ENCODE results near the gene ARMC7. TPM values are rescaled to one million over a fixed set of nuclear protein-coding genes. Genes with fewer than 3 reads are reported as not detected.

Gene ARMC7
- total and polyA plus RNA-seq, 10 of the 15 experiments (the other 5 are each of a cell fraction or from before 2014, with no cell fraction given): 1.5 to 19.8 (median 6.3) TPM

GRCh38 chr17:75081611-75082540 lies 27.9 kb upstream of the ARMC7 start:
- Histone ChIP-seq H3K79me2 (ENCODE audit: control insufficient read depth, insufficient read depth, low read length) (no peaks in the 10 kb centered on the region), H2AFZ (ENCODE audit: control insufficient read depth, low read depth, low read length) (no peak overlapping the region), H3K36me3 (ENCODE audit: control insufficient read depth in 2 of 2, insufficient read depth in 2 of 2, low read length in 1 of 2) (no peaks in the 10 kb centered on the region), H3K9ac (ENCODE audit: control insufficient read depth, insufficient read depth, low read length) (no peak overlapping the region), H3K27me3 (replicated peaks in 1 of 2; ENCODE audit: control insufficient read depth in 2 of 2, insufficient read depth in 2 of 2, low read length in 1 of 2) (no peaks in the 10 kb centered on the region), H3K4me2 (ENCODE audit: control insufficient read depth, insufficient read depth) (no peak overlapping the region), H3K4me3 (no peak overlapping the region), H3K4me1 (ENCODE audit: control insufficient read depth, insufficient read depth, low read length) (peaks cover 29% of the 10 kb centered on the region), H3K27ac (ENCODE audit: control insufficient read depth, insufficient read depth) (no peak overlapping the region), H3K9me3 (replicated peaks; ENCODE audit: control insufficient read depth, insufficient read depth, low read length) (no peaks in the 10 kb centered on the region), H4K20me1 (ENCODE audit: control insufficient read depth, insufficient read depth) (no peaks in the 10 kb centered on the region)
- ChIA-PET POLR2A (interaction anchor here (0.6 to 1.5 kb wide), 6 partner anchors 9 to 33 kb away, joined by 3 to 6 read pairs (median 3); no protein-coding TSS in a partner anchor), SMC1A (ENCODE audit: uncharacterized antibody, unreplicated experiment) (interaction anchor here (0.6 to 1.4 kb wide), 2 partner anchors 26 to 1114 kb away, joined by 3 read pairs; no protein-coding TSS in a partner anchor), CTCF (interaction anchor here (0.6 to 7.6 kb wide), 5 partner anchors 11 to 549 kb away, joined by 3 to 54 read pairs (median 4); no protein-coding TSS in a partner anchor), RAD21 (ENCODE audit: unreplicated experiment) (no interaction called here)
- ATAC-seq: no peak
- intact Hi-C loops (cut with micrococcal nuclease; ENCODE audit: unreplicated experiment) (no loop called here), in situ Hi-C loops (cut with MboI) (no loop called here)
- no TSS peak for BruUV-seq (replicated peaks)
- WGBS (ENCODE audit: insufficient coverage, insufficient replicate concordance, low lambda C conversion rate, missing lambda C conversion rate): 82% methylated on average over 12 of the region's 13 CpGs
- DNase-seq (ENCODE audit: low read depth, low spot score): no peak
- no peak for FAIRE-seq
- TF ChIP-seq STAT1 (conservative IDR thresholded peaks at IDR 0.05): no peak
- no peak for TF ChIP-seq PML (IDR thresholded peaks at IDR 0.05; ENCODE audit: low read length)
- no peak for TF ChIP-seq REST (IDR thresholded peaks at IDR 0.05; ENCODE audit: low read depth, low read length)
- no peak for TF ChIP-seq ZZZ3 (IDR thresholded peaks at IDR 0.05; ENCODE audit: control insufficient read depth, insufficient read length, low read depth)
- TF ChIP-seq MLLT1 (IDR thresholded peaks at IDR 0.05): no peak
- no peak for TF ChIP-seq TARDBP (IDR thresholded peaks at IDR 0.05; ENCODE audit: borderline replicate concordance)
- no peak for TF ChIP-seq E4F1 (IDR thresholded peaks at IDR 0.05; ENCODE audit: borderline replicate concordance, partially characterized antibody)
- TF ChIP-seq MEF2B (IDR thresholded peaks at IDR 0.05; ENCODE audit: partially characterized antibody, poor library complexity, severe bottlenecking): no peak
- TF ChIP-seq ETV6 (conservative IDR thresholded peaks at IDR 0.05 in 1 of 2, IDR thresholded peaks at IDR 0.05 in 1 of 2; ENCODE audit: borderline replicate concordance in 1 of 2, low read depth in 1 of 2): no peak
- no peak for TF ChIP-seq HSF1 (IDR thresholded peaks at IDR 0.05; ENCODE audit: low read depth, low read length)
- TF ChIP-seq IKZF2 (IDR thresholded peaks at IDR 0.05): no peak

Measured in GM12878 (cell line).